ENCODE data around the gene GPATCH3. TPM values are rescaled to one million over a fixed set of nuclear protein-coding genes. Genes with fewer than 3 reads are reported as not detected.
A peak's percentile ranks its signal among the peaks of the same experiment; 100 is the strongest.

Gene GPATCH3
- total RNA-seq, 2 donors from 2014 or later: 13.9 to 14.4 TPM

DNA sequence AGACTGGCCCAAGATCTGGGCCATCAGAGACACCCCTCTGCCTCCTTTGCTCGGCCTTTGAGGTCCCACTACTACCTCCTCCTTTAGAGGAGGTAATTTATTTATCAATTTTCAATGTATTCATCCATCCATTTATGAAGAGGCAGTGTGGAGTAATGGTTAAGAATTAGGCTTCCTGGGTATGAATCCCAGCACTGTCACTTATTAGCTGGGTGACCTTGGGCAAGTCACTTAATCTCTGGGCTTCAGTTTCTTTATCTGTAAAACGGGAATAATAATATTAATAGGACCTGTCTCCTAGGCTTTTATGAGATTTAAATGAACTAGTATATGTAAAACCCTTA is 11.9 kb upstream of the GPATCH3 start:
- no peaks in the 10 kb centered on the region for H3K36me3 ChIP-seq
- H3K27me3 ChIP-seq: no peaks in the 10 kb centered on the region
- intact Hi-C loops (cut with DNase I): no loop called here
- no peak overlapping the region for H3K4me3 ChIP-seq
- peaks cover 14% of the 10 kb centered on the region for H3K4me1 ChIP-seq
- TF ChIP-seq, protein P1, sequence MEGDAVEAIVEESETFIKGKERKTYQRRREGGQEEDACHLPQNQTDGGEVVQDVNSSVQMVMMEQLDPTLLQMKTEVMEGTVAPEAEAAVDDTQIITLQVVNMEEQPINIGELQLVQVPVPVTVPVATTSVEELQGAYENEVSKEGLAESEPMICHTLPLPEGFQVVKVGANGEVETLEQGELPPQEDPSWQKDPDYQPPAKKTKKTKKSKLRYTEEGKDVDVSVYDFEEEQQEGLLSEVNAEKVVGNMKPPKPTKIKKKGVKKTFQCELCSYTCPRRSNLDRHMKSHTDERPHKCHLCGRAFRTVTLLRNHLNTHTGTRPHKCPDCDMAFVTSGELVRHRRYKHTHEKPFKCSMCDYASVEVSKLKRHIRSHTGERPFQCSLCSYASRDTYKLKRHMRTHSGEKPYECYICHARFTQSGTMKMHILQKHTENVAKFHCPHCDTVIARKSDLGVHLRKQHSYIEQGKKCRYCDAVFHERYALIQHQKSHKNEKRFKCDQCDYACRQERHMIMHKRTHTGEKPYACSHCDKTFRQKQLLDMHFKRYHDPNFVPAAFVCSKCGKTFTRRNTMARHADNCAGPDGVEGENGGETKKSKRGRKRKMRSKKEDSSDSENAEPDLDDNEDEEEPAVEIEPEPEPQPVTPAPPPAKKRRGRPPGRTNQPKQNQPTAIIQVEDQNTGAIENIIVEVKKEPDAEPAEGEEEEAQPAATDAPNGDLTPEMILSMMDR (IDR thresholded peaks at IDR 0.05): no peak
- H3K27ac ChIP-seq: no peak overlapping the region
- no peak for DNase-seq
- H3K9me3 ChIP-seq: no peaks in the 10 kb centered on the region
- H3K9ac ChIP-seq (ENCODE audit: low read depth in 2 of 2, low read length in 2 of 2): no peak overlapping the region

DNA sequence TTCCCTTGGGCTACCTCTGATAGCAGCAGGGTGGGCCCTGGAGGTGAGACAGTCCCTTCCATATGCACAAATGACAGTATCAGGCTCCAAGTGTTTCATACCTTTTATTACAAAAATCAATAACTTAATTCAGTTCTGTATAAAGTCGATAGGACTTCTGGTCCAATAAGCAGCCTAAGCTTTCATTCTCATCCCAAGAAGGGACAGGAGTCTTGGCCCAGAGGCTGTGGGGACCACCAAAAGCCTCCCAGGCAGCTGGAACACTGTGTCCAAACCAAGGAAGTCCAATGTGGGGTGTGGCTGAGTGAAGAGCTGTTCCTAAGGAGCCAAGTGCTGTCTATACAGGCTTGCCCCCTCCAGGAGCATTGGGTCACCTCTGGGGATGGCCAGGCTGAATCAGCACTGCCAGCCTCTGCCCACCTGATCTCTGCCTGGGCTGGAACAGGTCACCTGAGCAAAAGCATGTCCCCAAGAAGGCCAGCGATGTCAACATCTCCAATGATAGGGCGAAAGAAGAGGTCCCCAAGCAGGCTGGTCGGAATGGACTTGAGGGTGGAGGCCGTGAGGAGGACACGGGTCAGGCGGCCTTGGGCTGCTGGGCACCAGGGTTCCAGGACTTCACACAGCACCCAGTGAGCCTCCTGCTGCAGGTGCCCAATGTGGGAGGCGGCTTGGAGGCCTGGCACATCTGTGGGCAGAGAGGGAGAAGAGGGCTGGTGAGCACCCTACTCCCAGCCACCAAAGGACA is 11.3 kb upstream of the GPATCH3 start:
- H3K36me3 ChIP-seq: no peaks in the 10 kb centered on the region
- DNase-seq: no peak
- H3K27me3 ChIP-seq: no peaks in the 10 kb centered on the region
- H3K9me3 ChIP-seq: no peaks in the 10 kb centered on the region
- H3K4me1 ChIP-seq: peaks cover 14% of the 10 kb centered on the region
- no peak overlapping the region for H3K27ac ChIP-seq
- TF ChIP-seq, protein P1 (IDR thresholded peaks at IDR 0.05): no peak
- intact Hi-C loops (cut with DNase I): no loop called here
- H3K9ac ChIP-seq (ENCODE audit: low read depth in 2 of 2, low read length in 2 of 2): no peak overlapping the region
- H3K4me3 ChIP-seq: no peak overlapping the region

DNA sequence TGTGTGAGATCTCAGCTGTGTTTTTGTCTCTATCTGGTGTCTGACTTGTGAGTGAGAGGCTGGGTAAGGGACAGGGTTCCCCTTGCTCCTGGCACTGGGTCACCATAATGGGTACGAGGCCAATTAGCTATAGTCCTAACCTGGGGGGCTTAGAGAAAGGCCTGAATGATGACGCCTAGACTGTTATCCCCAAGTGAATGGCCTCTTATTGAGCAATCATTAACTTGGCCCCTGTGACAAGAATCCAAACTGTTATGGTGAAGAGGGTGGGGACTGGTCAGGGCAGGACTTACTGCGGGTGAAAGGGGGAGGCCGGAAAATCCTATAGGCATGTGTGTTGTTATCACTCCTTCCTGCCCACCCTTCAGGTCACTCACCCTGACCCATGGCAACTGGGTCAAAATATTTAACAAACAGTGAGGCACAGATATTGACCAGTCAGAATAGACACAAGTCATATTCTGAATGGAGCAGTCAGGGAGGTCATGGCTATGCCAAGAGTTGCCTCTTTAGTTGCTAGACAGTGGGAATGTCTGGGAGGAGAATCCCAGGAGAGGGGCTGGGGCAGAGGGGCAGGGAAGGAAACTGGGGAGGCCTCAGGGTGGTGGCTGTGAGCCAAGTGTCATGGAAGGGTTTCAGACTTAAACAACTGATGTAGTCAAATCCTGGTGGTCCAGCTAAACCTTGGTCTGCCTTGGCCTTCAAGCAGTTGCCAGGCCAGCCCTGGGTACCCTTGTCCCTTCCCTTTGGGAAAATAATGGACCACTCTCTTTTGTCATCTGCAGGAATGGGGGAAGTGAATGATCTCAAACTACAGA is 10.3 kb upstream of the GPATCH3 start:
- peak overlapping the region in 1 of 2 donors; percentile 13 for H3K9ac ChIP-seq (ENCODE audit: low read depth in 2 of 2, low read length in 2 of 2)
- intact Hi-C loops (cut with DNase I): no loop called here
- no peaks in the 10 kb centered on the region for H3K9me3 ChIP-seq
- no peak overlapping the region for H3K4me3 ChIP-seq
- H3K36me3 ChIP-seq: no peaks in the 10 kb centered on the region
- TF ChIP-seq, protein P1 (IDR thresholded peaks at IDR 0.05): no peak
- peak; percentile 48 for DNase-seq
- peaks cover 14% of the 10 kb centered on the region for H3K4me1 ChIP-seq
- no peaks in the 10 kb centered on the region for H3K27me3 ChIP-seq
- H3K27ac ChIP-seq: no peak overlapping the region

DNA sequence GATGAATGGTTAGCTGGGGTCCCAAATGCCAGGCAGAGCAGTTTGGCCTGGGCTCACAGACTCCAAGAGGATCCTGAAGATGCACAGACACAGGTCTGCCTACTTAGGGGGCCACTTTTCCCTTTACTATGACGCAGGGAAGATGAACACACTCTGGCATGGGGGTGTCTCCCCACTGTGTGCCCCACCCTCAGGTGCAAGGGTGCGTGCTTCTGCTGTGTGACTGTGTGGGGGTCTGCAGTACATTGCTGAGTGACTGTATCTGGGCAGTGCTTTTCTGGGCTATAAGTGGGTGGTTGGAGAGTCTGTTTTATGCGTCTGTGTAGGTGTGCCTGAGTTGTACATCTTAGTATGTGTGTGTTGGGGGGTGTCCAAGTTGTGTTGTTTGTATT is 9.7 kb upstream of the GPATCH3 start:
- Histone ChIP-seq H3K9ac (ENCODE audit: low read depth in 2 of 2, low read length in 2 of 2) (peak overlapping the region in 1 of 2 donors; percentile 13), H3K9me3 (no peaks in the 10 kb centered on the region), H3K4me1 (peaks cover 11% of the 10 kb centered on the region), H3K36me3 (no peaks in the 10 kb centered on the region), H3K27ac (no peak overlapping the region), H3K27me3 (no peaks in the 10 kb centered on the region), H3K4me3 (no peak overlapping the region)
- TF ChIP-seq, protein P1 (IDR thresholded peaks at IDR 0.05): no peak
- intact Hi-C loops (cut with DNase I): no loop called here
- no peak for DNase-seq

DNA sequence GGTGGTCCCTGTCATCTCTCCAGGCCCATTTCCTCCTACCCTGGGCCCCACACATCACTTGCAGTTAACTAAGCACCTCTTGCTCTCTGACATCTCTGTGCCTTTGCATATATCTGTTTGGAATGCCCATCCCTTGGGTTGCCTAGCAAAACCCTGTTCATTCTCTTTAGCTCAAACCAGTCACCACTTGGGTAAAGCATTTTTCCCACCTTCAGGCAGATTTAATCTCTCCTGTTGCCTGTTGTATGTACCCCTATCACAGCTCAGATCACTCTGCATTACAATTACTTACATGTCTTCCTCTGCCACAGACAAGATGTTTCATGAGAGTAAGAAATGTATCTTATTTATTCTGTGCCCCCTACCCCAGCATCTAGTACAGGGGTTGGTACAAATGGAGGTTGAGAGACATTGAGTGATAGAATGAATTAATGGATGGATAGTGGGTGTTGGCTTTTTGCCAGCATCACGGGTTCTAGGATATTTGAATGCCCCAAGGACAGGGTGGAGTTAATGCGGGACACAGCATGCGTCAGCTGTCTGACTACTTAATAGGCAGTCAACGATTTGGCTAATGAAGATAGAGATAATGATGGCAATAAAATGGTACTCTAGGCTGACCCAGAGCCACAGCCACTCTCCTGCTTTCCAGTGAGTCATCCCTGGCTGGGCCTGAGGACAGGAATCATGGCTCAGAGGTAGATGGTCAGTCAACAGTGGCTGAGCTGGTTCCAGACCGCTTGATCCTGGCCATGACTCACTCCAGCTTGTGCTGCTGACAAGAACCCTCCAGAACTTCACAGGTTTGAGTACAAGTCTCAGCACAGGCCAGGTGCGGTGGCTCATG is 7.0 kb upstream of the GPATCH3 start:
- no peak overlapping the region for H3K4me3 ChIP-seq
- no peaks in the 10 kb centered on the region for H3K27me3 ChIP-seq
- no peaks in the 10 kb centered on the region for H3K9me3 ChIP-seq
- H3K4me1 ChIP-seq: peaks cover 11% of the 10 kb centered on the region
- H3K27ac ChIP-seq: no peak overlapping the region
- intact Hi-C loops (cut with DNase I): no loop called here
- TF ChIP-seq, protein P1 (IDR thresholded peaks at IDR 0.05): no peak
- H3K9ac ChIP-seq (ENCODE audit: low read depth in 2 of 2, low read length in 2 of 2): peak overlapping the region in 1 of 2 donors; percentile 12
- H3K36me3 ChIP-seq: no peaks in the 10 kb centered on the region
- DNase-seq: no peak
